Posterior vena cava (tissue), 2 donors: ENCODE data around the gene GRID2. TPM values are rescaled to one million over a fixed set of nuclear protein-coding genes. Genes with fewer than 3 reads are reported as not detected.
"Not testable (repeated sequence)": the region's sequence is repeated elsewhere in the genome, so short reads cannot be mapped to it uniquely, and the experiment has no call there.

Source experiments
- DNase-seq: peaks from one replicate; pipeline ENCODE4 v3.0.0-alpha.2; 2020; ENCODE audit warnings: low spot score
- intact Hi-C, 2 donors: fragments of 100-400 bp; cut with DNase I; formaldehyde crosslinking; loops; one replicate each; pipeline versions ENCODE4 v1.14.1 to v1.14.2; 2022 to 2023
- long read RNA-seq, 2 donors: library from polyadenylated mRNA; unstranded; transcript quantifications; one replicate each; pipeline ENCODE4 v2.0.0, GENCODE V29; 2020 to 2021
- total RNA-seq, 2 donors: library from RNA; stranded (reverse); fragmentation: NEBNext Ultra II Directional; extraction: Animal tissue kit (Norgen Biotek cat#: 25700); gene quantifications; one replicate each; pipeline ENCODE4 v1.2.1, GENCODE V29; 2021
- donor health status: DM: yes; HTN: yes; CAD: no.
- donor health status: DM: yes; HTN: yes; CAD: no.

Gene GRID2
- under 1 TPM in 1 of 2 donors, not detected in 1; 0.38 TPM for total RNA-seq
- long read RNA-seq, donor 1, result 0 reads
- long read RNA-seq, donor 2, result 0 reads

DNA sequence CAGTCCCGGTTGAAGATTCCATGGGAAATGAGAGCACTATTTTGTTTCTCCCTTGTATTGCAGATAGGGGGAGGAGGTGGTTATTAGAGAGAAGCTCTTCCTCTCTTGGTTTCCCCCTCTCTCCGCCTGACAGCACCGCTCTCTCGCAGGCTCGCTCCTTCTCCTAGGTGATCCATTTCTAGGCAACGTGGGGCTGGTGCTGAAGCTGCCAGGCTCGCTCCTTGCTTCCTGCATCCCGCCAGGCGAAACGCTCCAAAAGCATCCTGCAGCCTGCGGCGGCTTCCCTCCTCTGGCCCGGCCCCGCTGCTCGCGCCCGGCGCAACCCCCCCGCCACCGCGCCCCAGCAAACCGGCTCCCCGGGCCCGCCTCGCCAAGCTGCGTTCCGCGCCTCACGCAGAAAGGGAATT lies at the start of gene GRID2:
Gene GRID2, plus strand, starts transcription at position 346 of the 407 bp plus-strand sequence.
- no peak for DNase-seq
- intact Hi-C loops, result no loop called here

DNA sequence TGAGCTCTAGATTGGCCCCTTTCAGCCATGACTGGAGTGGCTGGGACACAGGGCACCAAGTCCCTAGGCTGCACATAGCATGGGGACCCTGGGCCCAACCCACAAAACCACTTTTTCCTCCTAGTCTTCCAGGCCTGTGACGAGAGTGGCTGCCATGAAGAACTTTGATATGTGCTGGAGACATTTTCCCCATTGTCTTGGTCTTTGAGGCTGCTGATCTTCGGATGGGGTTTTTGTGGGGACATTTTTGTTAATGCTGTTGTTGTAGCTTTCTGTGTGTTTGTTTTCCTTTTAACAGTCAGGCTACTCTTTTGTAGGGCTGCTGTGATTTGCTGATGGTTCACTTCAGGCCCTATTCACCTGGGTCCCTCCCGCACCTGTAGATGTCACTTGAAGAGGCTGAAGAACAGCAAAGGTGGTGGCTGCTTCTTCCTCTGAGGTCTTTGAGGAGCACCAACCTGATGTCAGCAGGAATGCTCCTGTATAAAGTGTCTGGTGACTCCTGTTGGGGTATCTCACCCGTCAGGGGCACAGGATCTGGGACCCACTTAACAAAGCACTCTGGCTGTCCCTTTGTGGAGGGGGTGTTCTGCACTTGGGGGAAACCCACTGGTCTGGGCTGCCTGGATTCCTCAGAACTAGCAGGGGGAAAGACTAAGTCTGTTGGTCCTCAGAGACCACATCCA lies 49.6 kb upstream of the GRID2 start:
- no peak for DNase-seq
- intact Hi-C loops, result no loop called here

DNA sequence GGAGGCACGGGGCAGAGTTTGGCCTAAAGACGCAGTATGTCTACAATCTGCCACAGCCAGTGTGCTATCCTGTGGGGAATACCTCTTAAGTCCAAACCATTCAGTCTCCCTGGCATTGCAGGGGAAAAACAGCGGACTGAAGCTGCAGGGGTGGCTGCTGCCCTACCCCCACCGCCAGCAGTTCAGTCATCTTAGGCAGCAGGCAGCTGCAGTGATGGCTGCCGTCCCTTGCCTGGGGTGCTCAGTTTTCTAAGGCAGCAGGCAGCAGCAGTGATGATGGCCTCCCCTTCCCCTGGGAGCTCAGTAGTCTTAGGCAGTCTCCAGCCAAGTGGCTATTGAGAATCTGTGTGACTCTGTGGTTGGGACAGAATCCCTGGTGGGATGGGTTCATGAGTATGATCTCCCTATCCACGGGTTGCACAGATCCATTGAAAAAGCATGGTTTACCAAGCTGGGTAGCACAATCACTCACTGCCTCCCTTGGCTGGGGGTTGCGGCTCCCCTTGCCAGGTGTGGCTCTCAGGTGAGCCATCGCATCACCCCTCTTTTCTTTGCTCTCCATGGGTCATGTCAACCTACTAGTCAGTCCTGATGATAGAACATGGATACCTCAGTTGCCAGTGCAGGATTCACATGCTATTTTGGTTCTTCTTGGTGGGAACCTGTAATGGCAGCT lies 48.9 kb upstream of the GRID2 start:
- intact Hi-C loops, result no loop called here
- DNase-seq, result no peak

GRCh38 chr4:92255920-92256244 lies 47.9 kb upstream of the GRID2 start:
- no peak for DNase-seq
- intact Hi-C loops, result no loop called here

DNA sequence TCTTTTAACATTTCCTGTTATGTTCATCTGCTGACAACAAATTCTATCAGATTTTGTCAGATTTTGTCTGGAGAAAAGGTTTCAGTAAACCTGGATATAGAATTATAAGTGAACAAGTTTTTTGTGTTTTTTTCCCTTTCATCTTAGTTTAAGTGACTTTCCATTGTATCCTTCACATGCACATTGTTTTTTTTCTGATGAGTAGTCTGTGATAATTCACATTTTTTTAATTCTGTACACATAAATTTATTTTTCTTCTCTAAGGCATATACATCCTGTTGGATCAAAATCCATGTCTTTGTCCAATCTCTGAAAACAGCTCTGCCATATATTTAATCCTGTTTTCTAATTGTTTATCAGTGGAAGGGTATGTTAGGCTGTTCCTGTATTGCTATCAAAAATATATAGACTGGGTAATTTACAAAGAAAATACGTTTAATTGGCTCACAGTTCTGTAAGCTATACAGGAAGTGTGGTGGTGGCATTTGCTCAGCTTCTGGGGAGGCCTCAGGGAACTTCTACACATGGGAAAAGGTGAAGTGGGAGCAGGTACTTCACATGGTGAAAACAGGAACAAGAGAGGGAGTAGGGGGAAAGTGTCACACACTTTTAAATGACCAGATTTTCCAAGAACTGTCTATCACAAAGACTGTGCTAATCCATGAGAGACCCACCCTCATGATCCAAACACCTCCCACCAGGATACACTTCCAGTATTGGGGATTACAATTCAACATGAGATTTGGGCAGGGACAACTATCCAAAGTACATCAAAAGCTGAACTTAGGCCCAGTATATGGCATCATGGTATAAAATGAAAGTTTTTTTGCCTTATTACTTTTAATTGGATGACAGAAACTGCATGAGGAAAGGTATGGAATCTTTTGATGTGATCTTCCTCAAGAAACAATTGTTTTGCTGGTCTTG lies 45.6 kb upstream of the GRID2 start:
- DNase-seq, result no peak
- intact Hi-C loops, result no loop called here

- no peak for DNase-seq
- intact Hi-C loops, result no loop called here
Observed at GRCh38 chr4:92261256-92261655, 42.5 kb upstream of the GRID2 start.

GRCh38 chr4:92262371-92262770 lies 41.4 kb upstream of the GRID2 start:
- DNase-seq, result no peak
- intact Hi-C loops, result no loop called here

- no peak for DNase-seq
- intact Hi-C loops, result no loop called here
Observed at GRCh38 chr4:92263010-92263409, 40.8 kb upstream of the GRID2 start.

- no peak for DNase-seq
- intact Hi-C loops, result no loop called here
Observed at GRCh38 chr4:92263575-92263974, 40.2 kb upstream of the GRID2 start.

DNA sequence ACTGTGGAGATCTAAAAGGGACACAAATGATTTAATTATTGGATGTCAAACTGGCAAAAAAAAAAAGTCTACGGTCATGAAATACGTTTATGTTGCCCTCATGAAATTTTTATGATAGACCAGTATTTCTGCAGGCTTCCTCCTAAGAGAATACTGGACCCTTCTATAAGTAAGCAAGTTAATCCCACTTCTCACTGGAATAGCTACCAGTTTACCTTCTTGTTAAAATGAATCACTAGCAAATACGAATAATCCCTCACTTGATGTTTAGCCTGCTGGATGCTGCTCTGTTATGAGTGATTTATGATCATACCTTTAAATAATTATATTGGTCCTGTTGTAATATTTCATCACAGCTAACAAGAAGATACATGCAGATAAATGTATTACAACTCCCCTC lies 39.6 kb upstream of the GRID2 start:
- DNase-seq, result no peak
- intact Hi-C loops, result no loop called here

- no peak for DNase-seq
- intact Hi-C loops, result no loop called here
Observed at GRCh38 chr4:92265021-92265420, 38.7 kb upstream of the GRID2 start.

DNA sequence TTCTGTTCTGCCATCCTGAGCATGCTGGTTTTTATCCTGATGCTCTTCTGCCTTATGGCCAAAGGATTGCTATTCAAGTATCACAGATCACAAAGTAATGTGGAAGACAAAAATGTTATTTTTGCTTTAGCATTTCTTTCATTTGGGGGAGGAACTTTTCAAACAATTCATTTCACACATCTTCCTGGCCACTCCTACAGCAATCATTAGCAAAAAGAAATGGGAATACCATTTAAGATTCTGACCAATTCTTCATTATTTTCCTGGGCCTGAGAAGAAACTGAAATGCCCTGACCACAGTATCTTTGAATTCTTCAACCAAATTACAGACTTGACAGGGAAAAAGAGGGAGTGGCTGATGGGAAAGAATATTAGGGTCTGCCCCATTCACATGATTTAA lies 38.0 kb upstream of the GRID2 start:
- intact Hi-C loops, result loop anchor here in 1 of 2 donors (1.0 kb wide), 1 partner anchor 14 kb away; no protein-coding TSS in a partner anchor
- DNase-seq, result no peak

DNA sequence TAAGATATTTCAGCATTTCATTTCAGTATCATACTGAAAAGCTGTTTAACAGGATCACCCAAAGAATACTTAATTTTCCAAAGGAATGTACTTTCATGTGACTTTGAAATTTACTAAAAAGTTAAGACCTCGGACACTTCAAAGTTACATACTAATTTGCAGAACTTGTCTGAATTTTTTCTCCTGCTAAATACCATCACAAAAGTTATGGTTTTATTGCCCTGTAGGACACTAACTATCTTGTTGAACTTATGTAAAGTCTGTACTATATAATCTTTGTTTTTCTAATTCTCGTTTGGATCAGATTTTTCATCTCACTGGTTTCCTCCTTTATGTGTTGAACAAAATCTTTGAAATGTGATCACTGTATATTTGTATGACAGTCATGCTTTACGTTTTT lies 37.2 kb upstream of the GRID2 start:
- DNase-seq, result no peak
- intact Hi-C loops, result loop anchor here in 1 of 2 donors (1.0 kb wide), 1 partner anchor 15 kb away; no protein-coding TSS in a partner anchor

- intact Hi-C loops, result no loop called here
- DNase-seq, result no peak
Observed at GRCh38 chr4:92268642-92269041, 35.1 kb upstream of the GRID2 start.

DNA sequence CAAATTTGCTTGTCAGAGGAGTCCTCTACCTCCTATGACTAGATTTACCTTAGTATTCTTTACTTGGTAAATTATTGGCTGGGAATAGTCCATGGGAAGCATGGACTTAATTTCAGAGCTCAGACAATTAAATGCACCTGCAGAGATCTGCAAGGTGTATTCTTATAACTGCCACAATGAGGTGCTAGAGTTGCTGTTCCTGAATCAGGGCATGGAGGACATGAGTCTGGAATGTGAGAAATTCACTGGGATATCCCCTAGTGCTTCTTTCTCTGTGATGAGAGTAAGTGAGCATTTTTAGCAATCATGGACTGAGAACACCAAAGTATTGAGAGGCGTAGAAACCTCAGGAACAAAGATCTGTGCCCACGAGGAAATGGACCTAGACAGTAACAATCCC lies 32.9 kb upstream of the GRID2 start:
- intact Hi-C loops, result no loop called here

GRCh38 chr4:92271551-92271950 lies 32.2 kb upstream of the GRID2 start:
- DNase-seq, intact Hi-C loops: not testable (repeated sequence)

More for the DNA sequence above, 32.9 kb upstream of the GRID2 start:
- no peak for DNase-seq

DNA sequence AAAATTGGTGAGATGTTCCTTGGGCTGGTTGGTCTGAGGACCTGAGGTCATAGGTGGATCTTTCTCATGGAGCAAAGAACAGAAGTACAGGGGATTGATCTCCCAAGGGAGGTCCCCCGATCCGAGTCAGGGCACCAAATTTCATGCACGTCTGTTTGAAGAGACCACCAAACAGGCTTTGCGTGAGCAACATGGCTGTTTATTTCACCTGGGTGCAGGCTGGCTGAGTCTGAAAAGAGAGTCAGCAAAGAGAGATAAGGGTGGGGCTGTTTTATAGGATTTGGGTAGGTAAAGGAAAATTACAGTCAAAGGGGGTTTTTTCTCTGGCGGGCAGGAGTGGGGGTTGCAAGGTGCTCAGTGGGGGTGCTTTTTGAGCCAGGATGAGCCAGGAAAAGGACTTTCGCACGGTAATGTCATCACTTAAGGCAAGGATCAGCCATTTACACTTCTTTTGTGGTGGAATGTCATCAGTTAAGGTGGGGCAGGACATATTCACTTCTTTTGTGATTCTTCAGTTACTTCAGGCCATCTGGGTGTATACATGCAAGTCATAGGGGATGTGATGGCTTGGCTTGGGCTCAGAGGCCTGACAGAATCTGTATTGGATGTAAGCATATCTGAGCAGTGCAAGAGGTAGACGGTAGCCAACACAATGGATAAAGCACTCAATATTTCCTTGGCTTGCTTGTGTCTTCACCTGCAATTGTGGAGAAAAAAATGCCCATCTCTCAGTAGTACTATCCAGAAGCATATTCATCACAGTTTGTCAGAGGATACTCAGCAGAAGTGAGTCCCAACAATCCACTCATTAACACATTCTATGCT lies 26.5 kb upstream of the GRID2 start:
- intact Hi-C loops, result not testable (repeated sequence)

DNA sequence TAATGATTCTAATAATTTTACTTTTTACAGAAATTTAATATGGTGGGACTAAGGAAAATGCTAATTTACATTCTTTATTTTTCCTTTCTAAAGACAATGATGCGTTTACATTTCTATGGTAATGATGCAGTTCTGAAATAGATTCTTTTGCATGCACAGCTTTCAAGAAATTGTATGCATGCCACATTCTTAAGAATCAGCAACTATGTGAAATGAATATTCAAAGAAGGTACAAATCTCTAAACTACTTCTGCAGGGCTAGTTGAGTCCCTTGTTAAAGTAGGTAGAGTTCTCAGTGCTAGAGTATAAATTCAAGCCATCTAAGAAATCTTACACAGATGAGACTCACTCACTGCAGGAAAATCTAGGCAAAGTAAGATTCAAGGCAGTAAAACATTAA lies 24.5 kb upstream of the GRID2 start:
- no peak for DNase-seq
- intact Hi-C loops, result no loop called here

More for the DNA sequence above, 26.5 kb upstream of the GRID2 start:
- not testable (repeated sequence) for DNase-seq

DNA sequence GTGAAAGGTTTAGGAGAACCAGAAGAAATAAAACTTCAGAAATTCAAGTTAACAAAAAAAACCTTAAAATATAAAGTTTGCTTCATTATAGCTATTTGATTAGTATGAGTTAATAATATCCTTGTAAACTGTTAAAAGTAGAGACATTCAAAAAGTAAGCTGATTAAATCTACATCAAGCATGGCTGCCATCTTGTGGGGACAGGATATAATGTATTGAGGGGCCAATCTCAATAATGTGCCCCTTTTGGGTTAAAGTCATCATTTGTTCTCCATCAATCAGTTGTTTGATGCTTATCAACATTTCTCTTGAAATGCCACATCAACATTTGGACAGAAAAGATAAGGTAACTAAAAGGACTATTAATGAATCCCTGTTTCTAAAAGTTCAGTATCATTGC lies 4.6 kb upstream of the GRID2 start:
- no peak for DNase-seq
- intact Hi-C loops, result no loop called here
